Measurements from ENCODE around the gene YARS1. TPM values are rescaled to one million over a fixed set of nuclear protein-coding genes. Genes with fewer than 3 reads are reported as not detected.

Gene YARS1
- total and polyA plus RNA-seq, 2 of the 13 experiments (the other 11 are each of a cell fraction or from before 2014, with no cell fraction given): 50.1 to 113 TPM

DNA sequence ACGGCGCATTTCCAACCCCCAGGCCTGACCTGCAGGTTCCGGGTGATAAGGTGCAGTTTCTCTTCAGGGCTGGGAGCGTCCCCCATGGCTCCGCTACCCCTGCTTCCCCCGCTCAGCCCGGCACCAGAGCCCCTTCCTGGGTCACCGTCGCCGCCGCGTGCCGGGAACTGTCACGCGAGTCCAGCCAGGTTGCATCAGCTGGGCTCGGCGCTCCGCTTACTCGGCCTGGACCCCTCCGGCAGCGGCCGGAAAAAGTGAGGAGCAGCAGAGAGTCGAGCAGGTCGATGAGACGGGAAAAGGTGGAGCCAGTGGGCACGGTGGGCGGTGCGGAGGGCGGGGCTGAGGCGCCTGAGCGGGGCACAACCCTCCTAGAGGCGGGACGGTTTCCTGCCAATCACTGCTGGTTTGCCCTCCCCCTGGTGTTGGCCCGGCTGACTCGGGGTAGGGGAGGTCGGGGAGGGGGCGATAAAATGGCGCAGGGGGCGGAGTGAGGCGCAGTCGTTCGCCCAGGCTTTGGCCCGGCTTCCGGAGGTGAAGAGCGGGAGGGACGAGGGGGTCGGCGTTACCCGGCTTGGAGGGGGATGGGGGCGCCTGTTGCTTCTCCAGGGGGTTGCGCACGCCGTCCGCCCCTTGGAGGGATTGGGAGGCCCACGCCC is at the start of gene YARS1, which contains the start of gene S100PBP (continued):
- TF ChIP-seq, protein P1, sequence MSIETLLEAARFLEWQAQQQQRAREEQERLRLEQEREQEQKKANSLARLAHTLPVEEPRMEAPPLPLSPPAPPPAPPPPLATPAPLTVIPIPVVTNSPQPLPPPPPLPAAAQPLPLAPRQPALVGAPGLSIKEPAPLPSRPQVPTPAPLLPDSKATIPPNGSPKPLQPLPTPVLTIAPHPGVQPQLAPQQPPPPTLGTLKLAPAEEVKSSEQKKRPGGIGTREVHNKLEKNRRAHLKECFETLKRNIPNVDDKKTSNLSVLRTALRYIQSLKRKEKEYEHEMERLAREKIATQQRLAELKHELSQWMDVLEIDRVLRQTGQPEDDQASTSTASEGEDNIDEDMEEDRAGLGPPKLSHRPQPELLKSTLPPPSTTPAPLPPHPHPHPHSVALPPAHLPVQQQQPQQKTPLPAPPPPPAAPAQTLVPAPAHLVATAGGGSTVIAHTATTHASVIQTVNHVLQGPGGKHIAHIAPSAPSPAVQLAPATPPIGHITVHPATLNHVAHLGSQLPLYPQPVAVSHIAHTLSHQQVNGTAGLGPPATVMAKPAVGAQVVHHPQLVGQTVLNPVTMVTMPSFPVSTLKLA (IDR thresholded peaks at IDR 0.05): peak; percentile 89
- TF ChIP-seq ARNT (IDR thresholded peaks at IDR 0.05) (no peak), ZNF121 (CRISPR knock-in tag; IDR thresholded peaks at IDR 0.05) (peak; percentile 36; the same call in 1 of the 2 replicates), TBL1XR1 (IDR thresholded peaks at IDR 0.05; ENCODE audit: borderline replicate concordance, low read length, partially characterized antibody) (peak; percentile 5), RAD21 (CRISPR knock-in tag; IDR thresholded peaks at IDR 0.05) (peak; percentile 32; the same call in 1 of the 2 replicates), SYNCRIP (IDR thresholded peaks at IDR 0.05; ENCODE audit: insufficient read depth, low read depth, low read length) (no peak), MAFK (conservative IDR thresholded peaks at IDR 0.05 in 1 of 2, IDR thresholded peaks at IDR 0.05 in 1 of 2; ENCODE audit: low read length in 2 of 2) (peak; percentile 13 to 51; a peak in 1 of 4 replicates), TBX2 (CRISPR knock-in tag; IDR thresholded peaks at IDR 0.05; ENCODE audit: borderline replicate concordance) (peak; percentile 85), ZFAT (CRISPR knock-in tag; conservative IDR thresholded peaks at IDR 0.05) (peak; percentile 39; the same call in 1 of the 2 replicates), ZNF160 (CRISPR knock-in tag; IDR thresholded peaks at IDR 0.05) (peak; percentile 89), ZNF331 (CRISPR knock-in tag; IDR thresholded peaks at IDR 0.05) (peak; percentile 97), CC2D1A (CRISPR knock-in tag; IDR thresholded peaks at IDR 0.05) (no peak), YEATS4 (CRISPR knock-in tag; IDR thresholded peaks at IDR 0.05; ENCODE audit: borderline replicate concordance) (peak; percentile 100), ZNF547 (CRISPR knock-in tag; IDR thresholded peaks at IDR 0.05) (peak; percentile 67), EP300 (IDR thresholded peaks at IDR 0.05; ENCODE audit: low read depth in 2 of 2, low read length in 2 of 2) (peak; percentile 54 to 72; a peak in 3 of 4 replicates), EP300 (CRISPR knock-in tag; IDR thresholded peaks at IDR 0.05; ENCODE audit: borderline replicate concordance) (peak; percentile 88), IRX3 (CRISPR knock-in tag; IDR thresholded peaks at IDR 0.05; ENCODE audit: borderline replicate concordance, low read depth) (peak; percentile 34; the same call in 1 of the 2 replicates), YY1 (IDR thresholded peaks at IDR 0.05; ENCODE audit: insufficient read depth, insufficient replicate concordance, low read depth, low read length) (peak; percentile 90), ZNF563 (CRISPR knock-in tag; IDR thresholded peaks at IDR 0.05) (peak; percentile 82; the same call in 1 of the 2 replicates)
- TF ChIP-seq, protein P2, sequence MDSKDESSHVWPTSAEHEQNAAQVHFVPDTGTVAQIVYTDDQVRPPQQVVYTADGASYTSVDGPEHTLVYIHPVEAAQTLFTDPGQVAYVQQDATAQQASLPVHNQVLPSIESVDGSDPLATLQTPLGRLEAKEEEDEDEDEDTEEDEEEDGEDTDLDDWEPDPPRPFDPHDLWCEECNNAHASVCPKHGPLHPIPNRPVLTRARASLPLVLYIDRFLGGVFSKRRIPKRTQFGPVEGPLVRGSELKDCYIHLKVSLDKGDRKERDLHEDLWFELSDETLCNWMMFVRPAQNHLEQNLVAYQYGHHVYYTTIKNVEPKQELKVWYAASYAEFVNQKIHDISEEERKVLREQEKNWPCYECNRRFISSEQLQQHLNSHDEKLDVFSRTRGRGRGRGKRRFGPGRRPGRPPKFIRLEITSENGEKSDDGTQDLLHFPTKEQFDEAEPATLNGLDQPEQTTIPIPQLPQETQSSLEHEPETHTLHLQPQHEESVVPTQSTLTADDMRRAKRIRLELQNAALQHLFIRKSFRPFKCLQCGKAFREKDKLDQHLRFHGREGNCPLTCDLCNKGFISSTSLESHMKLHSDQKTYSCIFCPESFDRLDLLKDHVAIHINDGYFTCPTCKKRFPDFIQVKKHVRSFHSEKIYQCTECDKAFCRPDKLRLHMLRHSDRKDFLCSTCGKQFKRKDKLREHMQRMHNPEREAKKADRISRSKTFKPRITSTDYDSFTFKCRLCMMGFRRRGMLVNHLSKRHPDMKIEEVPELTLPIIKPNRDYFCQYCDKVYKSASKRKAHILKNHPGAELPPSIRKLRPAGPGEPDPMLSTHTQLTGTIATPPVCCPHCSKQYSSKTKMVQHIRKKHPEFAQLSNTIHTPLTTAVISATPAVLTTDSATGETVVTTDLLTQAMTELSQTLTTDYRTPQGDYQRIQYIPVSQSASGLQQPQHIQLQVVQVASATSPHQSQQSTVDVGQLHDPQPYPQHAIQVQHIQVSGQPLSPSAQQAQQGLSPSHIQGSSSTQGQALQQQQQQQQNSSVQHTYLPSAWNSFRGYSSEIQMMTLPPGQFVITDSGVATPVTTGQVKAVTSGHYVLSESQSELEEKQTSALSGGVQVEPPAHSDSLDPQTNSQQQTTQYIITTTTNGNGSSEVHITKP (CRISPR knock-in tag; IDR thresholded peaks at IDR 0.05; ENCODE audit: low read depth): peak; percentile 70; the same call in 1 of the 2 replicates
- TF ChIP-seq, protein P3, sequence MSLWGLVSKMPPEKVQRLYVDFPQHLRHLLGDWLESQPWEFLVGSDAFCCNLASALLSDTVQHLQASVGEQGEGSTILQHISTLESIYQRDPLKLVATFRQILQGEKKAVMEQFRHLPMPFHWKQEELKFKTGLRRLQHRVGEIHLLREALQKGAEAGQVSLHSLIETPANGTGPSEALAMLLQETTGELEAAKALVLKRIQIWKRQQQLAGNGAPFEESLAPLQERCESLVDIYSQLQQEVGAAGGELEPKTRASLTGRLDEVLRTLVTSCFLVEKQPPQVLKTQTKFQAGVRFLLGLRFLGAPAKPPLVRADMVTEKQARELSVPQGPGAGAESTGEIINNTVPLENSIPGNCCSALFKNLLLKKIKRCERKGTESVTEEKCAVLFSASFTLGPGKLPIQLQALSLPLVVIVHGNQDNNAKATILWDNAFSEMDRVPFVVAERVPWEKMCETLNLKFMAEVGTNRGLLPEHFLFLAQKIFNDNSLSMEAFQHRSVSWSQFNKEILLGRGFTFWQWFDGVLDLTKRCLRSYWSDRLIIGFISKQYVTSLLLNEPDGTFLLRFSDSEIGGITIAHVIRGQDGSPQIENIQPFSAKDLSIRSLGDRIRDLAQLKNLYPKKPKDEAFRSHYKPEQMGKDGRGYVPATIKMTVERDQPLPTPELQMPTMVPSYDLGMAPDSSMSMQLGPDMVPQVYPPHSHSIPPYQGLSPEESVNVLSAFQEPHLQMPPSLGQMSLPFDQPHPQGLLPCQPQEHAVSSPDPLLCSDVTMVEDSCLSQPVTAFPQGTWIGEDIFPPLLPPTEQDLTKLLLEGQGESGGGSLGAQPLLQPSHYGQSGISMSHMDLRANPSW (CRISPR knock-in tag; IDR thresholded peaks at IDR 0.05; ENCODE audit: borderline replicate concordance): peak; percentile 41; the same call in 1 of the 2 replicates

Measured in HepG2 (cell line).